MCF 10A (cell line): ENCODE measurements around the gene OPN1SW. TPM values are rescaled to one million over a fixed set of nuclear protein-coding genes. Genes with fewer than 3 reads are reported as not detected.

Experiments
- BruUV-seq: library from RNA; stranded (reverse); fragments of 400-500 nt; replicated peaks from 2 replicates; lab custom pipeline; 2021; lab: Mats Ljungman, UMichigan
- CTCF ChIA-PET: fragments of 300-600 bp; sonication (Branson Sonifier 250); formaldehyde crosslinking; extraction: SDS; loops from one replicate; lab custom pipeline; 2021; ENCODE audit warnings: antibody characterized with exemption, inconsistent platforms; lab: Yijun Ruan, JAX
- POLR2A ChIA-PET: fragments of 300-600, 350-650 bp; sonication (Branson Sonifier 250); formaldehyde crosslinking; extraction: SDS; loops from one replicate; lab custom pipeline; 2020; ENCODE audit warnings: antibody characterized with exemption, inconsistent platforms; lab: Yijun Ruan, JAX
- DNase-seq: peaks from one replicate; pipeline ENCODE4 v3.0.0-alpha.2; 2018; ENCODE audit not compliant: unreplicated experiment
- H3K27ac Mint-ChIP-seq: one replicate; pipeline ENCODE4 v1.8.0; 2022; ENCODE audit warnings: mild to moderate bottlenecking, low read depth, mixed read lengths; ENCODE audit not compliant: unreplicated experiment
- H3K27me3 Mint-ChIP-seq: one replicate; pipeline ENCODE4 v1.8.0; 2022; ENCODE audit warnings: mixed read lengths; ENCODE audit not compliant: insufficient read depth, unreplicated experiment
- H3K36me3 Mint-ChIP-seq: one replicate; pipeline ENCODE4 v1.8.0; 2022; ENCODE audit warnings: mild to moderate bottlenecking, moderate library complexity, mixed read lengths; ENCODE audit not compliant: insufficient read depth, unreplicated experiment
- H3K4me1 Mint-ChIP-seq: one replicate; pipeline ENCODE4 v1.8.0; 2022; ENCODE audit warnings: mixed read lengths; ENCODE audit not compliant: insufficient read depth, unreplicated experiment
- H3K4me3 Mint-ChIP-seq: one replicate; pipeline ENCODE4 v1.8.0; 2022; ENCODE audit warnings: mild to moderate bottlenecking, moderate library complexity, mixed read lengths; ENCODE audit not compliant: unreplicated experiment
- H3K9me3 Mint-ChIP-seq: one replicate; pipeline ENCODE4 v1.8.0; 2022; ENCODE audit warnings: mixed read lengths; ENCODE audit not compliant: unreplicated experiment
- CTCF ChIP-seq: fragments of 200-600 bp; IDR thresholded peaks from one replicate; pipeline ENCODE4 v1.8.0; 2022; ENCODE audit warnings: antibody characterized with exemption, mild to moderate bottlenecking; ENCODE audit not compliant: unreplicated experiment
- intact Hi-C: fragments of 100-400 bp; cut with micrococcal nuclease; formaldehyde crosslinking; loops from 2 replicates; pipeline ENCODE4 v1.14.1; 2022
- total RNA-seq: library from RNA; stranded (reverse); gene quantifications from 2 replicates; pipeline ENCODE4 v1.2.3, GENCODE V29; 2022

Gene OPN1SW
- total RNA-seq, 1 experiment from 2014 or later, result not detected

- Mint-ChIP-seq H3K27me3 (peaks cover 28% of the 10 kb centered on the region), H3K36me3 (no peaks in the 10 kb centered on the region), H3K4me3 (no peak overlapping the region), H3K27ac (no peak overlapping the region), H3K9me3 (no peaks in the 10 kb centered on the region), H3K4me1 (no peaks in the 10 kb centered on the region)
- BruUV-seq, result no TSS peak
- no peak for TF ChIP-seq CTCF
- no peak for DNase-seq
- intact Hi-C loops, result no loop called here
- ChIA-PET POLR2A (interaction anchor here (1.3 kb wide), 1 partner anchor 75 kb away, joined by 3 read pairs; no protein-coding TSS in a partner anchor), CTCF (interaction anchor here (0.8 kb wide), 1 partner anchor 11 kb away, joined by 3 read pairs; no protein-coding TSS in a partner anchor)
Measured at GRCh38 chr7:128788446-128789412, 13.1 kb upstream of the OPN1SW start.

- CTCF ChIA-PET, result interaction anchor here (1.0 kb wide), 1 partner anchor 377 kb away, joined by 3 read pairs; no protein-coding TSS in a partner anchor
- Mint-ChIP-seq H3K4me1 (no peaks in the 10 kb centered on the region), H3K4me3 (no peak overlapping the region), H3K36me3 (peaks cover 10% of the 10 kb centered on the region), H3K9me3 (no peaks in the 10 kb centered on the region), H3K27me3 (peaks cover 28% of the 10 kb centered on the region), H3K27ac (no peak overlapping the region)
- no peak for DNase-seq
- no peak for TF ChIP-seq CTCF
- POLR2A ChIA-PET, result interaction anchor here (1.3 kb wide), 1 partner anchor 43 kb away, joined by 3 read pairs; no protein-coding TSS in a partner anchor
- intact Hi-C loops, result no loop called here
- no TSS peak for BruUV-seq
Measured at GRCh38 chr7:128785738-128786137, 10.1 kb upstream of the OPN1SW start.

- peaks cover 16% of the 10 kb centered on the region for H3K36me3 Mint-ChIP-seq
Measured at GRCh38 chr7:128783143-128783861, 7.7 kb upstream of the OPN1SW start.

More at GRCh38 chr7:128783143-128783861, 7.7 kb upstream of the OPN1SW start:
- no peak for TF ChIP-seq CTCF
- BruUV-seq, result no TSS peak
- Mint-ChIP-seq H3K27ac (peak overlapping the region; percentile 36), H3K4me1 (no peaks in the 10 kb centered on the region), H3K4me3 (no peak overlapping the region), H3K9me3 (no peaks in the 10 kb centered on the region), H3K27me3 (peaks cover 6% of the 10 kb centered on the region)
- POLR2A ChIA-PET, result no interaction called here
- intact Hi-C loops, result no loop called here
- CTCF ChIA-PET, result interaction anchor here (0.5 to 0.6 kb wide), 3 partner anchors 44 to 506 kb away, joined by 3 read pairs; no protein-coding TSS in a partner anchor
- DNase-seq, result peak; percentile 47
